ENCODE results near the gene LGALS7.

Gene LGALS7

DNA sequence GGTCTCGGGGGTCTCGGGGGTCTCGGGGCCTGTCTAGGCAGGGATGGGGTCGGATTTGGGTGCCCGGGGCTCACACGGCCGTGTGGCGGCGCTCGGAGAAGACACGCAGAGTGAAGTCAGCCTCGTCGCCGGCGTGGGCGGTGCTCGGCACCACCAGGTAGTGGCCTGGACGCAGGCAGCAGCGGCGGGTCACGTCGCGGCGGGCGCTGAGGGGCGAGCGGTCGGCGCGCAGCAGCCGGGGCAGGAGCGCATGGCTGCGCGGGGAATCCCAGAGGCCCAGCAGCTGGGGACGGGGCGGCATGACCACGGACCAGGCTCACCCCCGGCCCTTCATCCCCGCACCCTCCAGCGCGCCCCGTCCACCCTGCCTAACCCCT lies 37.3 kb downstream of the LGALS7 start:
- peak overlapping the region; percentile 51 for H3K27ac ChIP-seq
- no peak for TF ChIP-seq CTCF (conservative IDR thresholded peaks at IDR 0.05)

DNA sequence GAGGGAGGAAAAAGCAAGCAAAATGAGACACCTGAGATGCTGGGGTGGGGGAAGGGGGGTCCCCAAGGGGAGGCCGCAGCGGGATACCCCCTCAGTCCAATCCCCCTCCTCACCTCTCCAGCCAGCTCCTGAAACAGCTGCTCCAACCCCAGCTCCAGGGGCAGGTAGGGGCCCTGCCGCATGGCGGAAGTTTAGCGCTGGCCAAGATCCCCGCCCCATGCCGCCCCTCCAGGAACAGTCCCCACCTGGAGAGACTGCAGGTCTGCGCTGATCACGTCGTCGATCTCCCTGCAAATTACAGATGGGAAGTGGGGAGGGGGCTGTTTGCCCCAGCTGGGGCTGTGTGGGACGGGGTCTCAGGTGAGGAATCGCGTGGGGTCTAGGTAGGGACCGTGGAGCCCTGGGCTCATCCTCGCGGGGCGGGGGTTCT lies 38.0 kb downstream of the LGALS7 start:
- peak overlapping the region; percentile 46 for H3K27ac ChIP-seq
- TF ChIP-seq CTCF (conservative IDR thresholded peaks at IDR 0.05) = no peak

GRCh38 chr19:38734426-38735256 lies 38.7 kb downstream of the LGALS7 start:
- peak overlapping the region; percentile 46 for H3K27ac ChIP-seq
- TF ChIP-seq CTCF (conservative IDR thresholded peaks at IDR 0.05) = no peak

GRCh38 chr19:38734176-38734425 lies 39.2 kb downstream of the LGALS7 start:
- H3K27ac ChIP-seq = peak overlapping the region; percentile 46; the same call in 1 of the 2 replicates
- TF ChIP-seq CTCF (conservative IDR thresholded peaks at IDR 0.05) = no peak

GRCh38 chr19:38733493-38734175 lies 39.7 kb downstream of the LGALS7 start:
- H3K27ac ChIP-seq = peak overlapping the region; percentile 72; the same call in 1 of the 2 replicates
- TF ChIP-seq CTCF (conservative IDR thresholded peaks at IDR 0.05) = no peak

DNA sequence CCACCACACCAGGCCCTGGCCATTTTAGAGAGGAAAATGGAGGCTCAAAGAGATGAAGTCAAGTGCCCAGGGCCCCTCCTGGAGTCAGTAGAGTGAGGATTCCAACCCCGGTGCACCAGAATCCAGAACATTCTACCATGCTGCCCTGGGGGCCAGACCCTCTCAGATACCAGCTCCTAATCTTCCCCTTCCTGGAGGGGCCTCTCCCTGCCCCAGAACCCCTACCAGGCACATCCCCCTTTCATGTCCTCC lies 40.1 kb downstream of the LGALS7 start:
- TF ChIP-seq CTCF (conservative IDR thresholded peaks at IDR 0.05) = no peak
- H3K27ac ChIP-seq = peak overlapping the region; percentile 72

DNA sequence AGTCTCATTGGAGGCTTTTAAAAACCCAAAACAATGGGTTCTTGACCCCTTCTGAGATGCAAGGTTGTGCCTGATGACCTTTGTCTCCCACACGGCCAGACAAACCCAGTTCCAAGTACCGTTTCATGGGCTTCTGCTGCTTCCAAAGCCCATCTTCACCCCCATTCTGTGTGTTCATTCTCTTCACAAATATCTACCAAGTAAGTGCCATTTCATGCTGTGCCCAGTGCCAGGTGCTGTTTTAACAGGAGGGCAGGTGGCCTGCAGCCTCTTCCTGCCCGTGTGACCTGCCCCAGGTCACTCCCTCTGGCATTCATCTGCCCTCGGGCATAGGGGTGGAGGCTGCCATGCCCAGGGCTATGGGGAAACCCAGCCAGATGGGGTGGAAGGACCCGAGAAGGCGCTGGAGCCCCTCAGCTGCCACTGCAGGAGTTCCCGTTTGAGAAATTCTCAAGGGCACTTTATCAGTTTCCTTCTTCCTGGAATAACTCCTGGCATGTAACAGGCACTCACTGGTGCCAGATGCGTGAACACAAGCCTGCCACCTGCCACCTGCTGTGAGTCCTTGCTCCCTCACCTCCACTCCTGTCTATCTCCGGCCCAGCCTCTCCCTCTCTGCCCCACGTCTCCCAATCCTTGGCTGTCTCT lies 41.5 kb downstream of the LGALS7 start:
- TF ChIP-seq CTCF (conservative IDR thresholded peaks at IDR 0.05) = no peak
- peak overlapping the region; percentile 72 for H3K27ac ChIP-seq

Data from VCaP (cell line).